Neural progenitor cell (in vitro differentiated cells): ENCODE measurements around the gene COL4A2.

Source experiments
- EZH2 ChIP-seq: fragments of 200-600 bp; sonication (generic); IDR thresholded peaks from 2 replicates; pipeline ENCODE4 v1.6.1; 2017; ENCODE audit warnings: antibody characterized with exemption, mild to moderate bottlenecking, moderate library complexity
- TF ChIP-seq, protein P1 (sequence below): fragments of 200-600 bp; sonication (generic); IDR thresholded peaks from 2 replicates; pipeline ENCODE4 v1.5.1; 2017; ENCODE audit warnings: antibody characterized with exemption, mild to moderate bottlenecking

DNA sequence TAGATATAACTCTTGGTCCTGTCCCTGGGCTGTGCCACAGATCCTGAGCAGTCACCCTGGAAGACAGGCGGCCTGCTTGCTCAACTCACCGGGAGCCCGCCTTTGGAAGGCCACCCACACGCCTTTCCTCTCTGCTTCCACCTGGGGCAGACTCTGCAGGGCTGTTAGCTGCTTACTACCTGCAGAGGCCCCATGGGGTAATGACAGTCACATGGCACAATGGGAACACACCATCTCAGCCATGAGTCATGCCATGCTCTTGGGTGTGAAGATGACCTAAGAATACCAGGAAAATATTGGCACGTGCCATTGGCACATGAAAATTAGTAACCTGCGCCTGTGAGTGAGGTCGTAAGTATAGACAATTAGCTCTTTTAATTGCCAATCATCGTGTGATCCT is 108.6 kb downstream of the COL4A2 start:
- no peak for TF ChIP-seq EZH2
- TF ChIP-seq, protein P1, sequence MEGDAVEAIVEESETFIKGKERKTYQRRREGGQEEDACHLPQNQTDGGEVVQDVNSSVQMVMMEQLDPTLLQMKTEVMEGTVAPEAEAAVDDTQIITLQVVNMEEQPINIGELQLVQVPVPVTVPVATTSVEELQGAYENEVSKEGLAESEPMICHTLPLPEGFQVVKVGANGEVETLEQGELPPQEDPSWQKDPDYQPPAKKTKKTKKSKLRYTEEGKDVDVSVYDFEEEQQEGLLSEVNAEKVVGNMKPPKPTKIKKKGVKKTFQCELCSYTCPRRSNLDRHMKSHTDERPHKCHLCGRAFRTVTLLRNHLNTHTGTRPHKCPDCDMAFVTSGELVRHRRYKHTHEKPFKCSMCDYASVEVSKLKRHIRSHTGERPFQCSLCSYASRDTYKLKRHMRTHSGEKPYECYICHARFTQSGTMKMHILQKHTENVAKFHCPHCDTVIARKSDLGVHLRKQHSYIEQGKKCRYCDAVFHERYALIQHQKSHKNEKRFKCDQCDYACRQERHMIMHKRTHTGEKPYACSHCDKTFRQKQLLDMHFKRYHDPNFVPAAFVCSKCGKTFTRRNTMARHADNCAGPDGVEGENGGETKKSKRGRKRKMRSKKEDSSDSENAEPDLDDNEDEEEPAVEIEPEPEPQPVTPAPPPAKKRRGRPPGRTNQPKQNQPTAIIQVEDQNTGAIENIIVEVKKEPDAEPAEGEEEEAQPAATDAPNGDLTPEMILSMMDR, result no peak
